HL-60 (cell line): ENCODE measurements around the gene GUCY1B1.
A peak's percentile ranks its signal among the peaks of the same experiment; 100 is the strongest.

ENCODE experiments used
- REST ChIP-seq: IDR thresholded peaks from 2 replicates; pipeline ENCODE4 v1.6.1; 2012; ENCODE audit warnings: low read depth; ENCODE audit not compliant: insufficient replicate concordance
- SPI1 ChIP-seq: IDR thresholded peaks from 2 replicates; pipeline ENCODE4 v1.6.1; 2012; ENCODE audit warnings: low read depth, mild to moderate bottlenecking, borderline replicate concordance
- TF ChIP-seq, protein P1 (sequence below): IDR thresholded peaks from one replicate; pipeline ENCODE4 v1.5.1; 2011; ENCODE audit warnings: low read length, control low read depth, inconsistent platforms; ENCODE audit not compliant: insufficient read depth

DNA sequence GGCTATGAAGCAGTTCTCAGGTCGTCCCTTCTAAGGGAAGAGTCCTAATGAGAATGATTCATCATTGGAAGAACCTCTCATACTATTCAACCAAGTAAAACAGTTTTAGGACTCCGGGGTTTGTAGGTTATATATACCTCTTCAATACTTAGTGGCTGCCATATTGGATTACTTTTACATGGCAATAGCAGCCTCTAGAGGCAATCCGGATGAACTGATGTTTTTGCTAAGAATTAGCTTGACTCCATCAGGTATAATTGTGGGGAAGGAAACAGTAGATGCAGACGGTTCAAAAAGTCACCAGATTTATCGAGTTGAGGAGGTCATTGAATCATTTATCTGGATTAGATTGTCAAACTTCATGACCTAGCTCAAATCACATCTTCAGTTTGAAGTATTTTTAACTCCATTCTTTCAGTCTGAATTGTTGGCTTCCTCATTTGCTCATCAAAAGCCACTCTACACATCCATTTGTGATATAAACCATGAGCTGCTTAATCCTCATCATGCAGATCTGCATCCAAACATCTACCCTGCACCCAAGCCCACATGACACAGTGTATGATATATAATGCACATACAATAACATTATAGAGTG lies 28.4 kb downstream of the GUCY1B1 start:
- TF ChIP-seq, protein P1, sequence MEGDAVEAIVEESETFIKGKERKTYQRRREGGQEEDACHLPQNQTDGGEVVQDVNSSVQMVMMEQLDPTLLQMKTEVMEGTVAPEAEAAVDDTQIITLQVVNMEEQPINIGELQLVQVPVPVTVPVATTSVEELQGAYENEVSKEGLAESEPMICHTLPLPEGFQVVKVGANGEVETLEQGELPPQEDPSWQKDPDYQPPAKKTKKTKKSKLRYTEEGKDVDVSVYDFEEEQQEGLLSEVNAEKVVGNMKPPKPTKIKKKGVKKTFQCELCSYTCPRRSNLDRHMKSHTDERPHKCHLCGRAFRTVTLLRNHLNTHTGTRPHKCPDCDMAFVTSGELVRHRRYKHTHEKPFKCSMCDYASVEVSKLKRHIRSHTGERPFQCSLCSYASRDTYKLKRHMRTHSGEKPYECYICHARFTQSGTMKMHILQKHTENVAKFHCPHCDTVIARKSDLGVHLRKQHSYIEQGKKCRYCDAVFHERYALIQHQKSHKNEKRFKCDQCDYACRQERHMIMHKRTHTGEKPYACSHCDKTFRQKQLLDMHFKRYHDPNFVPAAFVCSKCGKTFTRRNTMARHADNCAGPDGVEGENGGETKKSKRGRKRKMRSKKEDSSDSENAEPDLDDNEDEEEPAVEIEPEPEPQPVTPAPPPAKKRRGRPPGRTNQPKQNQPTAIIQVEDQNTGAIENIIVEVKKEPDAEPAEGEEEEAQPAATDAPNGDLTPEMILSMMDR = peak; percentile 68
- TF ChIP-seq SPI1 (no peak), REST (no peak)
